ENCODE data around the gene KRTAP15-1. TPM values are rescaled to one million over a fixed set of nuclear protein-coding genes. Genes with fewer than 3 reads are reported as not detected.

The KRTAP15-1 gene
- total and polyA plus RNA-seq, 3 donors from 2014 or later, result not detected

- Histone ChIP-seq H3K4me1 (no peaks in the 10 kb centered on the region), H3K9me3 (no peaks in the 10 kb centered on the region), H3K27ac (no peak overlapping the region), H3K27me3 (no peaks in the 10 kb centered on the region), H3K36me3 (ENCODE audit: low read depth, missing control alignments) (no peaks in the 10 kb centered on the region), H3K4me3 (no peak overlapping the region)
- intact Hi-C loops (cut with DNase I; ENCODE audit: low total_unique reads), result no loop called here
- TF ChIP-seq CTCF (IDR thresholded peaks at IDR 0.05) (no peak), POLR2A (IDR thresholded peaks at IDR 0.05) (no peak)
- DNase-seq, result no peak
- WGBS, 2 donors, result 87 to 98% methylated on average over 2 of the region's 2 CpGs
These were observed 42.1 kb downstream of the KRTAP15-1 start for GRCh38 chr21:30482130-30482529.

DNA sequence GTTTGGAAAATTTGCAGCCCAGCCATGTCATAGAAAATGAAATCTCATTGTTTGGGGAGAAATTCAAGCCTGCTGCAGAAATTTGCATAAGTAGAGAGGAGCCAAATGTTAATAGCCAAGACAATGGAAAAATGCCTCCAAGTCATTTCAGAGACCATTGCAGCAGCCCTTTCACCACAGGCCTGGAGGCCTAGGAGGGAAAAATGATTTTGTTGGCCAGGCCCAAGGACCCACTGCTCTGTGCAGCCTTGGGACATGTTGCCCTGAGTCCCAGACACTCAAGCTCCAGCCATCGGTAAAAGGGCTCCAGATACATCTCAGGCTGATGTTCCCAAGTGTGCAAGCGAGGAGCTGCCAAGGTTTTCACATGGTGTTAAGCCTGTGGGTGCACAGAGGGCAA is 46.1 kb downstream of the KRTAP15-1 start:
- no peaks in the 10 kb centered on the region for H3K27me3 ChIP-seq
- no peaks in the 10 kb centered on the region for H3K4me1 ChIP-seq
- 82 to 83% methylated on average over 2 of the region's 2 CpGs for WGBS, 2 donors
- no peaks in the 10 kb centered on the region for H3K9me3 ChIP-seq
- no peaks in the 10 kb centered on the region for H3K36me3 ChIP-seq (ENCODE audit: low read depth, missing control alignments)
- intact Hi-C loops (cut with DNase I; ENCODE audit: low total_unique reads), result no loop called here
- TF ChIP-seq CTCF (IDR thresholded peaks at IDR 0.05) (no peak), POLR2A (IDR thresholded peaks at IDR 0.05) (no peak)
- no peak overlapping the region for H3K4me3 ChIP-seq
- no peak overlapping the region for H3K27ac ChIP-seq
- DNase-seq, result no peak

DNA sequence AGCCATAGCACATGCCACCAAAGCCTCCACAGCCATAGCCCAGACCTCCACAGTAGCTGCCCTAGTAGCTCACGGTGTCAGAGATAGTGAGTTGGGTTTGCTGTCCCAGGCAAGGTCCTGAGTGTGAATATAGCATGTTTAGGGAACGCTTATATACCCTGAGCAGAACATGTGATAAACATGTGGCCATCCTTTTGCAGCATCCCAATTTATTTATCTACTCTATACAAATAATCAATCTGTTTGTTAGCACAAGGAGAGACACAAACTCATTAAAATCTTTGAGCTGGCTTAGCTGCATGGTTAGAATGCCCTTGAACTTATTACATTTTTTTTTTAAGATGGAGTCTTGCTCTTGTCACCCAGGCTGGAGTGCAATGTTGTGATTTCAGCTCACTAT is 47.3 kb downstream of the KRTAP15-1 start, which contains the start of gene KRTAP19-2:
KRTAP19-2 (minus strand) TSS at position 101 of the 400 bp plus-strand sequence; CDS start at position 13, 88 bp downstream.
- 98 to 100% methylated on average over 2 of the region's 2 CpGs for WGBS, 2 donors
- intact Hi-C loops (cut with DNase I; ENCODE audit: low total_unique reads), result no loop called here
- no peak for DNase-seq
- Histone ChIP-seq H3K4me3 (no peak within 1 kb of the TSS), H3K36me3 (ENCODE audit: low read depth, missing control alignments) (no peaks in the 10 kb centered on the region), H3K4me1 (no peaks in the 10 kb centered on the region), H3K9me3 (no peaks in the 10 kb centered on the region), H3K27me3 (no peaks in the 10 kb centered on the region), H3K27ac (no peak within 1 kb of the TSS)
- TF ChIP-seq POLR2A (IDR thresholded peaks at IDR 0.05) (no peak), CTCF (IDR thresholded peaks at IDR 0.05) (no peak)

Other genes with a start within 250 kb of the KRTAP15-1 start
- gene CLDN8, start 224.2 kb upstream of the KRTAP15-1 start, total RNA-seq, result not detected
- gene CLDN8, start 224.2 kb upstream of the KRTAP15-1 start, polyA plus RNA-seq (ENCODE audit: insufficient read depth, low read depth, low replicate concordance), result not detected
- gene KRTAP24-1, start 157.3 kb upstream of the KRTAP15-1 start, total RNA-seq, result not detected
- not detected for gene KRTAP24-1, start 157.3 kb upstream of the KRTAP15-1 start, polyA plus RNA-seq (ENCODE audit: insufficient read depth, low read depth, low replicate concordance)
- gene KRTAP25-1, start 150.8 kb upstream of the KRTAP15-1 start, total RNA-seq, result not detected
- gene KRTAP25-1, start 150.8 kb upstream of the KRTAP15-1 start, polyA plus RNA-seq (ENCODE audit: insufficient read depth, low read depth, low replicate concordance), result not detected
- gene KRTAP26-1, start 120.0 kb upstream of the KRTAP15-1 start, total RNA-seq, result under 1 TPM in 1 of 2 donors, not detected in 1; 0.37 TPM
- gene KRTAP26-1, start 120.0 kb upstream of the KRTAP15-1 start, polyA plus RNA-seq (ENCODE audit: insufficient read depth, low read depth, low replicate concordance), result not detected
- gene KRTAP27-1, start 102.6 kb upstream of the KRTAP15-1 start, total RNA-seq, result not detected
- gene KRTAP27-1, start 102.6 kb upstream of the KRTAP15-1 start, polyA plus RNA-seq (ENCODE audit: insufficient read depth, low read depth, low replicate concordance), result not detected
- gene KRTAP23-1, start 91.7 kb upstream of the KRTAP15-1 start, total RNA-seq, result not detected
- gene KRTAP23-1, start 91.7 kb upstream of the KRTAP15-1 start, polyA plus RNA-seq (ENCODE audit: insufficient read depth, low read depth, low replicate concordance), result not detected
- not detected for gene KRTAP13-2, start 68.0 kb upstream of the KRTAP15-1 start, total RNA-seq
- not detected for gene KRTAP13-2, start 68.0 kb upstream of the KRTAP15-1 start, polyA plus RNA-seq (ENCODE audit: insufficient read depth, low read depth, low replicate concordance)
- gene KRTAP13-1, start 44.2 kb upstream of the KRTAP15-1 start, total RNA-seq, result not detected
- gene KRTAP13-1, start 44.2 kb upstream of the KRTAP15-1 start, polyA plus RNA-seq (ENCODE audit: insufficient read depth, low read depth, low replicate concordance), result not detected
- not detected for gene KRTAP13-3, start 14.3 kb upstream of the KRTAP15-1 start, total RNA-seq
- gene KRTAP13-3, start 14.3 kb upstream of the KRTAP15-1 start, polyA plus RNA-seq (ENCODE audit: insufficient read depth, low read depth, low replicate concordance), result not detected
- not detected for gene KRTAP13-4, start 10.1 kb upstream of the KRTAP15-1 start, total RNA-seq
- gene KRTAP13-4, start 10.1 kb upstream of the KRTAP15-1 start, polyA plus RNA-seq (ENCODE audit: insufficient read depth, low read depth, low replicate concordance), result not detected
- gene KRTAP19-1, start 40.1 kb downstream of the KRTAP15-1 start, total RNA-seq, result not detected
- gene KRTAP19-1, start 40.1 kb downstream of the KRTAP15-1 start, polyA plus RNA-seq (ENCODE audit: insufficient read depth, low read depth, low replicate concordance), result not detected
- gene KRTAP19-2, start 47.2 kb downstream of the KRTAP15-1 start, total RNA-seq, result not detected
- not detected for gene KRTAP19-2, start 47.2 kb downstream of the KRTAP15-1 start, polyA plus RNA-seq (ENCODE audit: insufficient read depth, low read depth, low replicate concordance)
- not detected for gene KRTAP19-3, start 51.7 kb downstream of the KRTAP15-1 start, total RNA-seq
- gene KRTAP19-3, start 51.7 kb downstream of the KRTAP15-1 start, polyA plus RNA-seq (ENCODE audit: insufficient read depth, low read depth, low replicate concordance), result not detected
- gene KRTAP19-4, start 56.9 kb downstream of the KRTAP15-1 start, total RNA-seq, result not detected
- not detected for gene KRTAP19-4, start 56.9 kb downstream of the KRTAP15-1 start, polyA plus RNA-seq (ENCODE audit: insufficient read depth, low read depth, low replicate concordance)
- gene KRTAP19-5, start 61.9 kb downstream of the KRTAP15-1 start, total RNA-seq, result not detected
- not detected for gene KRTAP19-5, start 61.9 kb downstream of the KRTAP15-1 start, polyA plus RNA-seq (ENCODE audit: insufficient read depth, low read depth, low replicate concordance)
- gene KRTAP19-6, start 101.6 kb downstream of the KRTAP15-1 start, total RNA-seq, result not detected
- gene KRTAP19-6, start 101.6 kb downstream of the KRTAP15-1 start, polyA plus RNA-seq (ENCODE audit: insufficient read depth, low read depth, low replicate concordance), result not detected
- gene KRTAP19-7, start 121.0 kb downstream of the KRTAP15-1 start, total RNA-seq, result not detected
- gene KRTAP19-7, start 121.0 kb downstream of the KRTAP15-1 start, polyA plus RNA-seq (ENCODE audit: insufficient read depth, low read depth, low replicate concordance), result not detected
- gene KRTAP22-2, start 150.1 kb downstream of the KRTAP15-1 start, total RNA-seq, result not detected
- gene KRTAP22-2, start 150.1 kb downstream of the KRTAP15-1 start, polyA plus RNA-seq (ENCODE audit: insufficient read depth, low read depth, low replicate concordance), result not detected
- gene KRTAP6-3, start 152.2 kb downstream of the KRTAP15-1 start, total RNA-seq, result 1 to 10 TPM in 1 of 2 donors, under 1 TPM in 1; 0.99 to 1.3 TPM
- not detected for gene KRTAP6-3, start 152.2 kb downstream of the KRTAP15-1 start, polyA plus RNA-seq (ENCODE audit: insufficient read depth, low read depth, low replicate concordance)
- gene KRTAP6-2, start 158.6 kb downstream of the KRTAP15-1 start, total RNA-seq, result not detected
- gene KRTAP6-2, start 158.6 kb downstream of the KRTAP15-1 start, polyA plus RNA-seq (ENCODE audit: insufficient read depth, low read depth, low replicate concordance), result not detected
- gene KRTAP22-1, start 160.8 kb downstream of the KRTAP15-1 start, total RNA-seq, result not detected
- gene KRTAP22-1, start 160.8 kb downstream of the KRTAP15-1 start, polyA plus RNA-seq (ENCODE audit: insufficient read depth, low read depth, low replicate concordance), result not detected
- gene KRTAP6-1, start 173.7 kb downstream of the KRTAP15-1 start, total RNA-seq, result not detected
- not detected for gene KRTAP6-1, start 173.7 kb downstream of the KRTAP15-1 start, polyA plus RNA-seq (ENCODE audit: insufficient read depth, low read depth, low replicate concordance)
- not detected for gene KRTAP20-1, start 176.2 kb downstream of the KRTAP15-1 start, total RNA-seq
- not detected for gene KRTAP20-1, start 176.2 kb downstream of the KRTAP15-1 start, polyA plus RNA-seq (ENCODE audit: insufficient read depth, low read depth, low replicate concordance)
- gene KRTAP20-4, start 180.4 kb downstream of the KRTAP15-1 start, total RNA-seq, result not detected
- gene KRTAP20-4, start 180.4 kb downstream of the KRTAP15-1 start, polyA plus RNA-seq (ENCODE audit: insufficient read depth, low read depth, low replicate concordance), result not detected
- not detected for gene KRTAP20-2, start 194.9 kb downstream of the KRTAP15-1 start, total RNA-seq
- gene KRTAP20-2, start 194.9 kb downstream of the KRTAP15-1 start, polyA plus RNA-seq (ENCODE audit: insufficient read depth, low read depth, low replicate concordance), result not detected
- not detected for gene KRTAP20-3, start 202.6 kb downstream of the KRTAP15-1 start, total RNA-seq
- not detected for gene KRTAP20-3, start 202.6 kb downstream of the KRTAP15-1 start, polyA plus RNA-seq (ENCODE audit: insufficient read depth, low read depth, low replicate concordance)

Data from testis (tissue), 3 donors.